ENCODE measurements around the gene GUCY1A1.

Gene GUCY1A1

DNA sequence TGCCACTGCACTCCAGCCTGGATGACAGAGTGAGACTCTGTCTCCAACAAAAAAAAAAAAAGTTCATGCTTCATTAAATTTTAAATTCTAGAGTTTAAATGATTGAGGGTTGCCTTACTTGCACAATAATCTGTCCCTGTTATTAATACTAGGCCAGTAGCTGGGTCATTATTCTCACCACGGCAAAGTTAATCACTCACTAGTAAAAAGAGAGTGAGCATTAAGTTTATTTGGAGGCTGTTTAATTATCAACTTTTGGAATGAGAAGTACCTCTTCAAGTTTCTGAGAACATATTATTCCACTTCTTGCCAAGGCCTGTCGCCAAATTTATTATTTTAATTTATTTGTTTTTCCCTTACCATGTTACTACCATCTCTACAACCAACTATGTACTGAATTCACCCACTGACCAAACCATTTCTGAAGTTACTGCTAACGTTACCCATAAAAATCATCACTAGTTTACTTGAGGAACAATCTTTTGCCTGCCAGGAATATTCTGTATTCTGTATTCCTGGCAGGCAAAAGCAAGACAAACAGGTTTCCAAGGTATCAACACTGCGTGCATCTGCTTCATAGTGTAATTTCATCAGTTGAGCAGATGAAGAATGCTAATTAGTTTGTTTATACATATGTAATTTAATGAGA lies 26.5 kb downstream of the GUCY1A1 start:
- FAIRE-seq: no peak

DNA sequence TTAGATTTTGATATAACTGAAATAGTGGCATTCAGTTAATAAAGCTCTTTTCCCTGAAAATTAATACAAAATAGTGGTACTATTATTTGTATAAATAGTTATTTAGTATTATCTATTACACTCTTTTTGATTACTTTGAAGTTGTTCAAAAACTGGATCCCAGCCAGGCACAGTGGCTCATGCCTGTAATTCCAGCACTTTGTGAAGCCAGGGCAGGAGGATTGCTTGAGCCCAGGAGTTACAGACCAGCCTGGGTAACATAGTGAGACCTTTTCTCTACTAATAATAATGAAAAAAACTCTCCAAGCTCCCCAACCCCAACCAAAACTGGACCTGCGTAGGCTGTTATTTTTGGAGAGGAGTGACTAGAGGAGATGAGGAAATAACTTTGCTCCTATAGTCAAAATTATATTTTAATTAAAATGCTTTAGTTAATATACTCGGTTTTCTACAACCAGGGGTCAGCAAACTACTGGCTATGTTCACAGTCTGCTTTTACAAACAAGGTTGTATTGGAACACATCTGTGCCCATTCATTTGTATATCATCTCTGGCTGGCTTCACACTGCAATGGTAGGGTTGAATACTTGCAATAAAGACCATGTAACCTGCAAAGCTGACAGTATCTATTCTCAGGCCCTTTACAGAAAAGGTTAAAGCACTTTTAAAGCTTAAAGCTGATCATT lies 27.6 kb downstream of the GUCY1A1 start:
- FAIRE-seq: no peak

DNA sequence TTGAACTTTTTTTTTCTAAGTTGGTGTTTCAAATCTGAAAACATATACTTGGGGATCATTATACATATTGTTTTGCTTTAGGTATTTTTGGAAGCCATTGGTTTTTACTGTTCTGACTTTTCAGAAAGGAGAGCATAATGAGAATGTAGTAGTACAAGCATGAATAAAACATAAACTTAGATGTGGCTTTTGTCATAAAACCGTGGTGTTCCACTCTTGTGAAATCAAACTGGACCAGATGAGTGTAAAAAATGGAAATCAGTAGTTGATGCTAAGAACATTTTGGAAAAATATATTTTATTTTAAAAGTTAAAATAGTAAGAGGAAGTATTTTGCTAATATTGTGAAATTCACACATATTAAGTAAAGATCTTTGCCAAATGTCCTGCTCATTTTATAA lies 29.6 kb downstream of the GUCY1A1 start:
- FAIRE-seq: no peak

DNA sequence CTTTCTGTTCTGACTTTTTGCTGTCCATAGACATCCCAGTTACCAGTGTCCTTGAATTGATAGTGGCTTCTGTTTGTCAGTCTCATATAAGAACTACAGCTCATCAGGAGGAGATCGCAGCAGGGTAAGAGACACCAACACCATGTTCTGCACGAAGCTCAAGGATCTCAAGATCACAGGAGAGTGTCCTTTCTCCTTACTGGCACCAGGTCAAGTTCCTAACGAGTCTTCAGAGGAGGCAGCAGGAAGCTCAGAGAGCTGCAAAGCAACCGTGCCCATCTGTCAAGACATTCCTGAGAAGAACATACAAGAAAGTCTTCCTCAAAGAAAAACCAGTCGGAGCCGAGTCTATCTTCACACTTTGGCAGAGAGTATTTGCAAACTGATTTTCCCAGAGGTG lies 30.1 kb downstream of the GUCY1A1 start:
- no peak for FAIRE-seq

DNA sequence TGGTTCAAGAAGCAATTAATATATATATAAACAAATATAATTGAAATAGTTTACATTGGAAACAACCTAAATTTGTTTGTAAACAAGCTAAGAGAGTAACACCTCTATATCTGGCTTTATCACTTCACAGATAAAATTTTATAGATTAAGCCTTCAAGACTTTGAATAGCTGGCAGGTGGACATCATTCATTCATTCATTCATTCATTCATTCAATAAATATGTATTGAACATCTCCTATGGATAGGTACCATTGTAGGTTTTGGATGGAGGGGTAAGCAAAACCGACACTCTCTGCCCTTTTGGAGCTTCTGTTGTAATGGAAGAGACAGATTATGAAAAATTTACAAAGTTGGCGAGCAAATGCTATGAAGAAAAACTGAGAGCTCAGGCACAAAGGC lies 35.2 kb downstream of the GUCY1A1 start:
- FAIRE-seq: no peak

DNA sequence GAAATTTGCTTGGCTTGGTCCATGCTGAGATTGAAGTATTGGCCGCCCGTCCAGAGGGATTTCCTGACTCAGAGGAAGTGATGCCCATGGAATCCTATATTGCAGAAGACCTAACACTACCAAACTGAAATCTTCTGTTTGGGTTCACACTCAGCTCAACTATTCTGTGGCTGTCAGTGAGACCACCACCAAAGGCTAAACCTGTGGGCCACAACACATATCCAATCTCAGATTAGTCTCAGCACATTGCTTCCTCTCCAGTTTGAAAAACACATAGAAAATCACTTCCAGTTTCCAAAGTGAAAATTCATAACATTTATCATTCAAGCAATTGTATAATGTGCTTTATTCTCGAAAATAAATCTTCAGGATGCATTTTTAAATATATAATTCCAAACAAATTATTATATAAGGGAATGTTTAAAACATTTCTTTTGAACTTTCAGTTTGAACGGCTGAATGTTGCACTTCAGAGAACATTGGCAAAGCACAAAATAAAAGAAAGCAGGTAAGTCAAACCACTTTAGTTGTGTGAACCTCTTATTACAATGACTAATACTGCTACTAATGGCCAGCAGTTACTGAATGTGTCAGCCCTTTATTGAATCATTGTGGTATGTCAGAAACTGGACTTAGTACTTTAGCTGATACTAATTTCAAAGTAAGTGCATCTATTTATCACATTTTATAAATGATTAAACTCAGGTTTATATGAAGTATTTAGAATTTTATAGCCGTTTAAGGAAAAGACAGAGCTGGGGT lies 37.0 kb downstream of the GUCY1A1 start:
- FAIRE-seq: no peak

DNA sequence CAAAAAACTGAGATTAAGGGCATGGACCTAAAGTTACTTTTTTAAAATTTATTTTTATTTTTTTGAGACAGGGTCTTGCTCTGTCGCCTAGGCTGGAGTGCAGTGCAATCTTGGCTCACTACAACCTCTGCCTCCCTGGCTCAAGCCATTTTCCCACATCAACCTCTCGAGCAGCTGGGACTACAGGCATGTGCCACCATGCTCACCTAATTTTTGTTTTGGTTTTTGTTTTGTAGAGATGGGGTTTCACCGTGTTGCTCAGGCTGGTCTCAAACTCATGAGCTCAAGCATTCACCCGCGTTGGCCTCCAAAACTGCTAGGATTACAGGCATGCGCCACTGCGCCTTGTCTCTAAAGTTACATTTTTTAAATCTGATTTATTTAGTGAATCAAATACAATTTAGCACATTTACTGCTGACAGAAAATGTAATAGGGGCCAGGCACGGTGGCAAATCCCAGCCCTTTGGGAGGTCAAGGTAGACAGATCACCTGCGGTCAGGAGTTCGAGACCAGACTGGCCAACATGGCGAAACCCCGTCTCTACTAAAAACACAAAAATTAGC lies 38.3 kb downstream of the GUCY1A1 start:
- FAIRE-seq: no peak

DNA sequence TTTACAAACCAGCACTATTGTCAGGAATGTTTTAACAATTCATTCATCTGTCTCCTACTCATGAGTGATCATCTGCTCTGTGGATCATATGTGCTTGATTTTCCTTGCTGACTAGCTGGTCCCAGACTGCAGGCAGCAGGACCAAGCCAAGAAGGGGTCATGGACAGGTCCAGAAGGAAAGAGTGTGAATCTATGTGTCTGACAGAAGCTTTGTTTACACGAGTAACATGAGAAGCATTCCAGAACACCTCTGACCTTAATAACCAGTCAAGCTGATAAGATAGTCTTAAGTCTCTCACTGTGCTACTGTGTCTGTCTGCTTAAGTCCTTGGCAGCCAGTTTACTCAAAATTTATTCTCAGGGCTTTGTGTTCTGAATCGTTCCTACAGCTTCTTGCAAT lies 39.0 kb downstream of the GUCY1A1 start:
- no peak for FAIRE-seq

DNA sequence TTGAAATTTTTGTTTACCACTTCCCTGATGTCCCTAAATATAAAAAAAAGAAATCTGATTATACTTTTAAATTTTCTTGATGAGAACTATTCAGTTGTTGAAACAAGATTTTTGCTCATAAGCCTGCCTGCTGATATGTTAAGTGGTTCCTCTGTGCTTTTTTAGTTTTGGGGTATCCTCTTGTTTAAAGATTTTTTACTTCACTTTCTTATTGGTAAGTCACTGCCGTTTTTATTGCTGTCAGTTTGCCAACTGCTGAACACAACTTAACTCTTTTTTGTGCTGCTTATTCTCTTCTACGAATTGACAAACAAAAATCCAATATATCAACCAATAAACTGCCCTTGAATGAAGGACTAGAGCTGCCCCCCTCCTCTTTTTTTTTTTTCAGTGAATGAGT lies 39.5 kb downstream of the GUCY1A1 start:
- FAIRE-seq: no peak

DNA sequence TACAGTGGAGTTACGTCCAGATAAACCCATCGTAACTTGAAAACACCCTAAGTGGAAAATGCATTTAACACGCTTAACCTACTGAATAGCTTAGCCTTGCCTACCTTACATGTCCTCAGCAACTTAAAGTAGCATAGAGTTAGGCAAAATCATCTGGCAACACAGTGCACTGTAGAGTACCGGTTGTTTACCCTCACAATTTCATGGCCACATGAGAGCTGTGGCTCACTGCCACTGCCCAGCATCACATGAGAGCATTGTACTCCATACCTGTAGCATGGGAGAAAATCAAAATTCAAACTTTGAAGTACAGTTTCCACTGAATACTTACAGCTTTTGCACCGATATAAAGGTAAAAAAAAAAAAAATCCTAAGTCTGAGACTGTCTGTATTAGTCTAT lies 40.6 kb downstream of the GUCY1A1 start:
- FAIRE-seq: no peak

DNA sequence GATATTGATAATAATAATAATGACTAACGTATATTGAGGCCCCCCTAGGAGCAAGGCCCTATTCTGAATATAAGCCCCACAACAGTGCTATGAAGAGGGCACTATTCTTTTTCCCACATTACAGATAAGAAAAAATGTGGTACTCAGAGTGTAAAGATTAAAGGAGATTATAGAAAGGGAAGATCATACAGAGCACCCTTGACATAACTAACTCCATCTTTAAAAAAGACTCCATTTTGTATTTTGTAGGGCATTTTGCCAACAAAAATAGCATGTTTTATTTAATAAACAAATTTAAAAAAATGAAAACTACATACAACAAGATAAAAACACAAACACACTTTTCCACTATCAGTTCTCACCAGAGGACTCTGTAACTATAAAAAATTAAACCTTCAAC lies 42.1 kb downstream of the GUCY1A1 start:
- no peak for FAIRE-seq

DNA sequence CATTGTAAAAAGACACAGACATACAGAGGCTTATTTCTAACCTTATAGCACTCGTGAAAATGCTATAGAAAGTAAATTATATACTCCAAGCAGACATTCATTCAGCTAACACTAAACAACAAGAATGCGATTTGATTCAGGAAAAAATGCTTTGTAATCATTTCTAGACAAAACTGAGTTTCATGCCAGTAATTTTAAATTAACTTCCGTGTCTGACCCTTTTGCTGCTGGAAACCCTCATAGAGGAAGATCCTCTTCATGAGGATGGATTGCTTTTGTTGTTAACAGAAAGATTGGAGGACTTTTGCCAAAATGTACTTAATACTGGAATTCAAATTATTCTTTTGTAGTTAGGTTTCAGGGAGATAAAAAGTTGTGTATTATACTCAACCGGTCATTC lies 43.3 kb downstream of the GUCY1A1 start:
- FAIRE-seq: no peak

DNA sequence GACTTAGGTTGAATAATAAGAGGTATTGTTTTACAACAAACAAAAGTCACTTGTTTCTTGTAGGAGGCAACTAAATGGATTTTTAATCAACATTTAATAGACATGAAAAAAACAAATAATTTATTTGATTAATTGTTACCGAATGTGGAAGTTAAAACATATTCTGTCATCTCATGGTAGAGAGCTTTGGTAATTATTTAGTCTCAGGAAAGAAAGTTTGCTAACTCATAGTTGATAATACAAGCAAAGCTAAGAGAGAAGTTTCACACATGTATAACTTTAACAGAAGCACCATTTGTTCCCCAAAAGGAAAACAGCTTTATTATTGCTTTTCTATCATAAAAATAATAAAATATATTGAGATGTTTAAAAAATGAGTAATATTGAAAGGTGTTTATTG lies 44.9 kb downstream of the GUCY1A1 start:
- no peak for FAIRE-seq

DNA sequence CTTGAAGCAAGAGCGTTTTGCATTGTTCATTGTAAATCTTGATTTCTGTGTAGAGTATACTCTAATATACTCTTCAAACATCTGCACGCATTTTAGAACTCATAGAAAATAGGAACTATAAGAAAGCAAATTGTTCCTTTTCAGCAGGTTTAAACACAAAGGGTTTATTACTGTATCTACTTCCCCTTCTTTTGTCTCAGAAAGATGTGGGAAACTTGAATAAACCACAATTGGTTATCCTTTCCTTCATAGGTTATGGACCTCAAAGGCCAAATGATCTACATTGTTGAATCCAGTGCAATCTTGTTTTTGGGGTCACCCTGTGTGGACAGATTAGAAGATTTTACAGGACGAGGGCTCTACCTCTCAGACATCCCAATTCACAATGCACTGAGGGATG lies 46.2 kb downstream of the GUCY1A1 start:
- FAIRE-seq: no peak

DNA sequence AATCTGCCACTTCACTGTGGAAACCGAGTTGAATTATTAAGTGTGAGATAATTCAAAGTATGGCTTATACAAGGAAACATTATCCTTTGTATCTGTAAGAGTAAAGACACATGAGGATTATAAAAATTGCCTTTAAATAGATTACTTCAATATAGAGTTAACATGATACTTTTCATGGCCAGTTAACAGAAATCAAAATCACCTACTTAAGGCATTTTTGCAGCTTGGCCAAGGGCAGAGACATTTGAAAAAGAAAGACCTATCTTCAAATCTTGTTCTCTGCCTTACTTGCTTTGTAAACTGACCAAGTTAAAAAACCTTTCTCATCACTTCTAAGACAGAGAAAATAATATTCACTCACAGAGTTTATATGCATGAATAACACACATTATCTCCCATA lies 47.3 kb downstream of the GUCY1A1 start:
- no peak for FAIRE-seq

DNA sequence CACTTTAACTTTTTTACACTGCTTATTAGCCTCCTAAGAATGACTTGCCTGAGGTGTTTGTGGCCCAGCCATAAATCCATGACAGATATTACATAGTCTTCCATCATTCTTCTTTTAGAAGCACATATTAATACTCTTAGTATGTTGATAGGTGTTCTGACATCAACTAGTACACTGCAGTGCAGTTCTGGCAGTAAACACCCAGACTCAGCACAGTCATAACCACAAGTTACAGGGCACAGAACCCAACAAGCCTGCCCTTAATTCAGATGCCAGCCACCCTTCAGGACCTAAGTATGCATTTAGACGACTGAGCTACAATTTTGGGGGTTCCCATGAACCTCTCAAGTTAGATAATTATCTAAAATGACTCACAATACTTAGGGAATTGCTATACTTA lies 55.7 kb downstream of the GUCY1A1 start:
- FAIRE-seq: no peak

DNA sequence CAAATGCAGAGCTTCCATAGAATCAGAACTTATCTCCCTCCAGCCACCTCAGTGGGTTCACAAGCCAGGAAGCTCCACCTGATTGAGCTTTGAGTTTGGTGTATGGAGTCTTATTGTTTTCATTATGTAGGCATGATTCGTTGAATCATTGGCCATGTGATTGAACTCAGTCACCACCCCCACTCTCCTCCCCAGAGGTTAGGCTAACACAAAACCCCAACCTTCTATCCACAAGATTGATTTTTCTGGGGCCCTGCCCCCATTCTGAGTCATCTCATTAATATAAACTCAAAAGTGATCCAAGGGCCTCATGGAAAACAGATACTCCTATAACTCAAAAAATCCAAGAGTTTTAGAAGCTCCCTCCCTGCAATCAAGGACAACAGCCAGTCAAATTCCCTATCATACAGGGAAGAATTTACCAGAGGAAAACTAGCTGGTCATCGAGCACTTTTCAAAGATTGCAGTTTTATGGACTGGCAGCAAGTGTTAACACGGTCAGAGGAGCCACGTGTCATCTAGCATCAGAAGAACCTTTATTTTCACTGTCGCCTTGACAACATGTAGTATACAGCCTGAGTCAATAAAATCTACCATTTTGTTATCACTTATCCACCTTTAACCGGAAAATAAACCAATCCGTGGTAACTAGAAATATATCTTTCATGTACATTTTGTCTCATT lies 56.3 kb downstream of the GUCY1A1 start:
- FAIRE-seq: no peak

DNA sequence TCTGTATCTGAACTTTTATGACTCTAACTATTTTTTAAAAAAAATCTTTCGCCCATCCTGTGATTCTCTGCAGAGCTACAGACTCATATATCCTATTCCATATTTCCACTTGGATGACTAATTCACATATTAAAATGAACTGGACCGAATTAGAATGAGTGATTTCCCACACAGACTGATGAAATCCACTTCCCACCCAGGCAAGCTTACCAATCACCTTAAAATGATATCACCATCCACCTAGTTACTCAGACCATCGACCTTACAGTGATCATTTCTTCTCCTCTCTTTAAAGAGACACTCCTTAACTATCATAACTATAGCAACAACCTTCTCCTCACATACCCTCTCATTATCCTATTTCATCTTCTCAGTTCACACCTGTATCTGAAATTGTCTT lies 58.1 kb downstream of the GUCY1A1 start:
- no peak for FAIRE-seq

DNA sequence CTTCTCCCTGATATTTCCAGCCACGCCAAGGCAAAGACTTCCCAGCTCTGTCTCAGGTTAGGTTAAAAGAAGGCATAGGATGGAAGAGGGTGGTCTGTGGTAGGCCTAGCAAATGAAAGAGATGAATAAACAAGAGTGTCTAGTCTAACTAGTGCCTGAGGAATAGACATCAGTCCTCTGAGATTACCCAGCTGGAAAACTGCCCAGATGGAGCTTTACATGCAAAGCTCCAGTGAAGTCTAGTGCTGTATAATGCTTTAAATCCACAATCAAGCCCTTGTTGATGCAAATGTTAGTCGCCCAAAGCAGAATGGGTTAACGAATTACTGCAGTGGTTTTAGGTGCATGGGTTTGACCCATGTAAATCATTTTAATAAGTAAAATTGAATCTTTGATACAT lies 67.4 kb downstream of the GUCY1A1 start:
- no peak for FAIRE-seq

DNA sequence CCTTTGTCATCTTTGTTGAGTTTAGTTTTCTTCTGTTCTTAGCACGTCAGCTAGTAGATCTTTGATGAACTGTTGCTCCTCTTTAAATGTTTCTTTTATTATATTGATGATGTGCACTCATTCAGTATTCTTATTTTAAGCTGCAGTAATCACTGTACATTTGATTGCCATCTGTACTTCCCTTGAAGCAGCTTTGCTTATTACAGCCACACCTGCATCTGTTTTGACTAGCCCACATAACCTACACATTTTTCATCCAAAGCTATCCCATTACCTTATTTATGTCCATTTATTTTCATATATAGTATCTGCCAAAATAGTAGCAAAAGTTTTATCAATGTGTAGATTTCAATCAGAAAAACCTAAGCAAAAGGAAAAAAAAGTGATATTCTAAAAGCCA lies 68.3 kb downstream of the GUCY1A1 start:
- no peak for FAIRE-seq

DNA sequence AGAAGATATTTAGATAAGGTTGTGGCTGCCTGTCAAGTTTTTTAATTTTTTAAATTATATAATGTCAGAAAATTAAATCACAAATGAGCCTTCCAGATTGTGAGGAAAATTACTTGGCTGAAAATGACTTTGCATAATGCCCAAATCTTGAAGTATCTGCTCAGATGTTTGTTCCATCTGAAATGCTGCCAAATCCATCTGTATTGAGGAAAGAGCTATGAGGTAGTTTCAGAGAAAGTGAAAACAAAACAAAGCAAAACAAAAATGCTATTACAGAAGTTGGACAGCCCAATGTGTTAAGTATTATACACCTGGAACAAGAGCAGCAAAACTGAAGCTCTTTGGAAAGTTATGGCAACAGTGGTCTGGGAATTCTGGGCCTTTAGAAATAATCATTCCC lies 68.8 kb downstream of the GUCY1A1 start:
- no peak for FAIRE-seq

DNA sequence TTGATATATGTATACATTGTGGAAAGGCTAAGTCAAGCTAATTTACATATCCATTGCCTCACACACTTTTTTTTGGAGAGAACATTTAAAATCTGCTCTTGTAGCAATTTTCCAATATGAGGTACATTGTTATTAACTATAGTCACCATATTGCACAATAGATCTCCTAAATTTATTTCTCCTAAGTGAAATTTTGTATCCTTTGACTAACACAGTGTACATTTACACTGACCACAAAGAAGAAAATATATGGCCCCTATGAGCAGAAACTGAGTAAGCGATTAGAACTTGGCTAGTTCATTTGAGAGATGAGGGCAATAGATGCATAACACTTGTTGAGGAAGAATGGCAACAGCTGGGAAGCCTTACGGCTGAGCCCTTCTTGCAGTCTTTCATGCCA lies 71.9 kb downstream of the GUCY1A1 start:
- FAIRE-seq: no peak

DNA sequence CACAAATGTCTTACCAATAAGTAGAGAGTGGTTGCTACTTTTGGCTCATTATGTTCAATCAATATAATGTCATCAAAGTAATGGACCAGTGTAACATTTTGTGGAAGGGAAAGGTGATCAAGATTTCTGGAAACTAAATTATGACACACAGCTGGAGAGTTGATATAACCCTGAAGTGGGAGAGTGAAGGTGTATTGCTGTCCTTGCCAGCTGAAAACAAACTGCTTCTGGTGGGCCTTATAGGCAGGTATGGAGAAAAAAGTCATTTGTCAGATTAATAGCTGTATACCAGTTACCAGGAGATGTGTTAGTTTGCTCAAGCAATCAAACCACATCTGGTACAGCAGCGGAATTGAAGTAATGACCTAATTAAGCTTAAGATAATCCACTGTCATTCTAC lies 74.9 kb downstream of the GUCY1A1 start:
- FAIRE-seq: no peak

All from colon (tissue), 2 donors.